HG03354 (cell line): Measurements from ENCODE around the gene RAB3IP.

ENCODE experiments used
- ATAC-seq: cut with Tn5 transposase; IDR thresholded peaks from one replicate; pipeline ENCODE4 v1.9.1; 2021; ENCODE audit warnings: mild to moderate bottlenecking; ENCODE audit not compliant: unreplicated experiment, poor library complexity, severe bottlenecking

The RAB3IP gene

GRCh38 chr12:69738351-69739286 lies at the start of gene RAB3IP:
TSS of gene RAB3IP (plus strand) at chr12:69738860. CDS start at chr12:69755409, 16,549 bp downstream.
- ATAC-seq: peak; percentile 81

- ATAC-seq: no peak
These were observed 49.0 kb upstream of the RAB3IP start for GRCh38 chr12:69689638-69690037.

DNA sequence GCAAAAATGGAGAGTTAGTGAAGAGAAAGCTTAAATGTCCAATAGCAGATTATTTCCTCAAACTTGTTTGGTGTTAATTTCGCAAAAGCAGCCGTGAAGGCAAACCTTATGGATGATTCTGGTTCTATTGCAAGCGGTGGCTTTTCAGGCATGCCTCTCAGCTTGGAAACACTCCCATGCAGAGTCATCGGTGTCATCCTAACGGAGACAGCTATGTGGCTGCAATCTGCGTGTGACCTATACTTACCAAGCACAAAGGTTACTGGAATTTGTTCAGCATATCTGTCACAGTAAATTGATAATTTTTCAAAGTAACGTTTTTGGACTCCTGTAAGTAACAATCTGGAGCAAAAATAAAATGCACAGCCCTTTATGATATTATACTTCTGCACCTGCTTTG lies 44.5 kb upstream of the RAB3IP start:
- no peak for ATAC-seq

DNA sequence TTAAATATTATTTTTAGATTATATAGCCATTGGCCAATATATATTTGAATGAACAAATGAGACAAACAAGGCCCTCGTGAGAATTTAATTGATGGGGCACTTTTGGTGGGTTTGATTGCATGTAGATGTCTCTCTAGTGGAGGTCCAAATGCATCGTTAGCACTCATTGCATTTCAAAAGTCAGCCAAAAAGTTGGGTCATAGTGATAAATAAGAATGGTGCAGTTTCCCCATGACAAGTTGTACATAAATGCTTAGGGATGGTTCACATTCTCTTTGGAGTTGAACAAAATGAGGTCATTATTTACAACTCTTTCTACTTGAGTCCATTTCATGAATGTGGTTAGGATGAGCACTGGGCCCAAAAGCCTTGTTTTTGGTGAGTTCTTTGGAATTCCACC lies 40.6 kb upstream of the RAB3IP start:
- ATAC-seq: no peak

DNA sequence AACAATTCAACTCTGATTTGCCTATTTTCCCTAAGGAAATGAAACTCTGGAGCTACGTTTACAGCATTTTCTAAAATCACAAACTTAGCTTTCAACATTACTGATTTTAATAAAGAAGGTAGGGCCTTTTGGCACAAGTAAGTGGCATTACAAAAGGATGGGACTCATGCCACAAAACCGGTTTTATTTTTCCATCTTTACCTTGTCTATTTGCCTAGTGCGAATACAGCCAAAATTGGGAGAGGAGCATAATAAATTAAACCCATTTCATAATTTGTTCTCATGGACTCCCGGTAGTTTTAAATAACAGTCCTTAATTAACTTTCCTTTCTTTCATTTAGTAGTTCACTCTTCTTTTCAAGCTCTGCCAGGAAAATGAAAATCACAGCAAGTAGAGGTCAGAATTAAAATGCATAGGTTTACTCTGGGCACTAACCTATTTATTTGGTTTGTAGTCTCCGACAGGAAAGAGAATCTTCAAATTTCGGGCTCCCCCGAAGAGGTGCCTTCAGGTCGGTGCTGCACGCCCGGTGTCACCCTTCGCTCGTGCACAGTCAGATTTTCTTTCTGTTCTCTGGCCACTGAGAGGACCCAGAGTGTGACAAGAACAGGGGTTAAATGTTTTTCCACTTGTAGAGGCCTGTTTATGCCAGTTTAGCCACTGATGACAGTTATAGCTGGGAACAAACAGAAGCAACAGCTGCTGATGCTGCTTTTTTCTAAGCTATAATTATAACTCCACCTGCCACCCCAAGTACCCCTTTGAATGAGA lies 39.7 kb upstream of the RAB3IP start, which contains the start of gene BEST3:
TSS of gene BEST3 (minus strand) at position 535 of the 772 bp plus-strand sequence. CDS start 1,505 bp downstream, outside the sequence.
- no peak for ATAC-seq

DNA sequence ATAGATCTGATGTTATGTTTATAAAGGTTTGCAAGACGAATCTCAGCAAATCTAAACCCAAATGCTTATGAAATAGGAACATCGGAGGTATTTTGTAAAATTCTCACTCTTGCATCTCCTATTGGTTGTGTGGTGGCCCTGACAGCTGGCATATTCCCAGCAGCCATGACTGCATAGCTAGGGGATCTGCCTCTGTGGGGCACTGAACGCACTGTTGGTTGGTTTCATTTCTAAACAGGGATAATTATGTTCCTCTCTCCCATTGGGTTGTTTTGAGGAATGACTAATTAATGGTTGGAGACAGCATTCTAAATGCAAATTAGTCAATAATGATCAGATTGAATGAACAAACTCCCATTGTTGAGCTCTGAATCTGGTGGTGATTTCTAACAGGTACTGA lies 36.8 kb upstream of the RAB3IP start:
- ATAC-seq: no peak

DNA sequence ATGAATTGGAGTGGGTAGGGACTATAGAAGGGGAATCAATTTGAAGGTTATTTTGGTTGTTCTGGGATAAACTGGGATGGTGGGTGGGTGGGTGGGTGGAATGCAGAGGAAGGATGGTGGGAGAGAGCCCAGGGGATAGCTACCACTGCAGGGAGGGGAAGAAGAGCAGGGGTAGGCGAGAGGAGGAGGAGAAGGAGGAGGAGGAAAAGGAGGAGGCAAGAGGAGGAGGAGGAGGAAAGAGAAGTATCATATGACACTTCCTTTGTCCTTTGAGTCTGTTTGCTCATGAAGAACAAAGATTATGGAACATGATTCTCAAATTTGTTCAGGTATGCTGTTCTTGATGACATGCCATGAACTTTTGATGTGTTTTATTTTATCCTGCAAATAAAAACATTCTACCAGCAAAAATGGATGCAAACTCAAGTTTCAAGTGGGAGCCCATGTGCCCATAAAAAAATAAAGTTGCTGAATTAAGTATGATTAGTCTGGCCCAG lies 35.5 kb upstream of the RAB3IP start:
- no peak for ATAC-seq

DNA sequence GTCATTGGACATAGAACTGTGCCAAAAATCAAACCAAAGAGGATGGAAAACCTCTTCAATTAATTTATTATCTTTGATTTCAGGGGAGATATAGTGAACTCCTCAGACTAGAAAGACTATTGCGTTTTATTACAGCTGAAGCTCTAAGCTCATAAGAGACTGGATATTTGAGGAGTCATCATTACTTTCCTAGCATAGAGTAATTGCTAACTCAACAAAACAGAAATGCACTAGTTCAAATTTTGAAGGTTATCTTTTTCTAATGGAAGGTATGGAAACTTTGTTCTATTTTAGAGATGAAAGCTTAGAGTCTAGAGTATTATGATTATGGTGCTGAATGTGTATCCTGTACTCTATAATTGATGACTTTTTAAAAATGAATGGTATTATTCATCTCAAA lies 34.3 kb upstream of the RAB3IP start:
- no peak for ATAC-seq

GRCh38 chr12:69708649-69709048 lies 30.0 kb upstream of the RAB3IP start:
- ATAC-seq: no peak

DNA sequence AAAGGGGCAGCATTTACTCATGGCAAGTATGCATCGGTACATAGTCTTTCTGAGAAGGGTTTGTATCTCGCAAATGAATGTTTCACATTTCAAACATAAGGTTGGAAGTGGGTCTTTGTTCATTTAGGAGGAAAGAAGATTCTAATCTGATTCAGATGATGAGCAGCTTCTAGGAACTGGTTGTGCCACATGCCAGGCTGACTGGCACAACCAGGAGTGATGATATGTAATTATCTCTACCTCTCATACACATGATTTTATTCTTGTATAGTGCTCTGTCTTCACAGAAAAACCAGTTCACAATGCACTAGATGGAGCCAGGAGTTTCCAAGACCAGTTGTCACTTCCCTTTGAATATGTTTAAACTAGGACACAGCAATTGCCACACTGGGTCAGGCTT lies 25.8 kb upstream of the RAB3IP start:
- no peak for ATAC-seq

GRCh38 chr12:69714542-69714941 lies 24.1 kb upstream of the RAB3IP start:
- ATAC-seq: no peak

GRCh38 chr12:69719336-69720316 lies 19.0 kb upstream of the RAB3IP start:
- ATAC-seq: no peak

GRCh38 chr12:69720750-69721149 lies 17.9 kb upstream of the RAB3IP start:
- no peak for ATAC-seq

DNA sequence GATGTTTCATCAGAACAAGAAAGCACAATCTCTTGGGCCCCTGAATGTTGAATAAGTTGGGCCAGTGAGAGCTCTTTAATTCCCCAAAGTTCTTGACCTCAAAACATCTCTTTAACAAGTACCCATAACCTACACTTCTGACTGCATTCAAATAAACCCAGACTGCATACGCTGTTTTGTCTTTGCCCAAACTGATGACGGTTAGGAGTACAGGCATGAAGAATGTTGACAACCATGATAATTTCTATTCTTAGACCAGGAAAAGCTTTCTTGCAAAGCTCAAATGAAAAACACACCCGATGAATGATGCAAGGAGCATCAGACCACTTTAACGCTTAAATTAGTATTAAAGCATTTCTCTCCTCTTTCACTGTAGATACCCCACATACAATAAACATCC lies 11.7 kb upstream of the RAB3IP start:
- no peak for ATAC-seq

DNA sequence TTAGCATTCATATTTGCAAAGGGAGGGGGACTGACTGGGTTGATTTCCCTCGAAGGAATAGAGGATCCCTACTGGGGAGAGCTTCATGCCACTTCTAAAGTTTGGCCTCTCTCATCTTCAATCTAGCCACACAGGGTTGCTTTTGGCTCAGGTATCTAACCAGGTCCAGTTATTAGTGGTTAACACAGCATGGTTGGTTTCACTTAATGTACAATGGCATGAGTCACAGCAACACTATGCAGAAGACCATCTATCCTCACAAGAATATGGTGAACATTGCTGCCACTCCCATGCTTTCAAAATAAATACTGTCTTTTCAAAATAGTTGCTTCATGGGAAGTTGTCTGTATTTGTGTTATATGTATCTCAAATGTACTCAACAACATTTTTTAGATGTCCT lies 6.6 kb upstream of the RAB3IP start:
- no peak for ATAC-seq

DNA sequence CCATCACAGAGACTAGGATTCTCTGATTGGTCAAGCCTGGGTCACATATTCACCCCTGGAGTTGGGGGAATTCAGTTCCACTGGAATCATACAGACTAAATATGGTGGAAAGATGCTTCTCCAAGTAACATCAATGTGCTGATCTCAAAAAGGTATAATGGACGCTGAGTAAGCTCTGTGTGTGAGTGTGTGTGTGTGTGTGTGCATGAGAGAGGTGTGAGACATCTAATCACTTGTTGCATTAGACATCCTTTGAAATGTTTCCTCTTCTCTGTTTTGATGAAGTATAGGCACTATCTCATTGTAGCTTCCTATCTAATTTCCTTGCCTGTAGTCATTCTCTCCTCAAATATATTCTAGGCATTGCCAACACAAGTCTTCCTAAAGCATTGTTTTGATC lies 5.0 kb upstream of the RAB3IP start:
- ATAC-seq: no peak

DNA sequence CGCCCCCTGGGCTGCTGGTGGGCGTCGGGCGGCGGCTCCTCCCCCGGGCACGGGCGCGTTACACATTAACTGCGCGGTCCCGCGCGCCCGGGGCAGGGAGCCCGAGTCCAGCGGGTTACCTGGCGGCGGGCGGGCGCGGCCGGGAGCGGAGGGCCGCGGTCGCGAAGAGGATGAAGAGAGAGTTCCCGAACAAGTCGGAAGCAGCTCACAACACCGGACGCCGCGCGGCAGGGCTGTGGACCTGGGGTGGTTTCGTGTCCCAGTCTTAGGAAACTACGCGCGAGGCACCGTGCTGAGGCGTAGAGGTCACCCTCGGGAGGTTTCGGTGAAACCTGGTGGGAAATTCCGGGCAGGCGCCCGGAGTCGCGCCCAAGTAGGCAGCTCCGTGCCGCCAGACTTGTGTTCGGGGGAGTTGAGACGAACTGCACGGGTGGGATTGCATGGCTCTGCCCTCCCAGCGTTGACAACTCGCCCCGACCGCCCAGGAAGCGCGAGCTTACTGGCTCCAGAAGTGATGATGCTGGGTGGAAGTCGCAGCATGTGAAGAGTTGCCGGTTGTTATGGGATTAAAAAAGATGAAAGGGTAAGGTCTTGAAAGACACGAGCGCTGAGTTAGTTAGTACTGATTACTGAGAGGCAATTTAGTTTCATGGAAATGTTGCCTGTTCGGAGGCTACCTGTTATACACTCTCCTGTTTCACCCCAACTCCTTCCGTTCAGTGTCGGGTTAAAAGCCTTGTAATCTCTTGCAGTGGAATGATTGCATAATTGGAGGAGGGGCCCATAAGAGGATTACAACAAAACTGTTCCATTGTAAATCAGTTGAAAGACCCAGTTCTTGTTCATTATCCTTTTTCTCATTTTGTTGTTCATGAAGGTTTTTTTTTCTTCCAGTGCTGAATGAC lies 879 bp downstream of the RAB3IP start:
- peak; percentile 45 for ATAC-seq

DNA sequence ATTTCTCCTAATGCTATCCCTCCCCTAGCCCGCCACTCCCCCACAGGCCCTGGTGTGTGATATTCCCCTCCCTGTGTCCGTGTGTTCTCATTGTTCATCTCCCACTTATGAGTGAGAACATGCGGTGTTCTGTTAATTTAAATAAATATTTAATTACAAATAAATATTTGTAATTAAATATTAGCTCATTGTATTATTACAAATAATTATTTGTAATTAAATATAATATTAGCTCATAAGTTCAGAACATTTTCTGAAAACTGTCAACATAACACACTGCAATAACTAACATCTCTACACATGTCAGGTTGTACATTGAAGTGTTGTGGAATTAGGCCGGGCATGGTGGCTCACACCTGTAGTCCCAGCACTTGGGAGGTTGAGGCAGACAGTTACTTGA lies 5.4 kb downstream of the RAB3IP start:
- ATAC-seq: no peak
